Pancreas (tissue), 10 donors: Measurements from ENCODE around the gene IQGAP2. TPM values are rescaled to one million over a fixed set of nuclear protein-coding genes. Genes with fewer than 3 reads are reported as not detected.

ENCODE experiments used
- ATAC-seq, 4 donors: fragments of 200-7000 bp; cut with Tn5 transposase; one replicate each; pipeline versions ENCODE4 v1.8.0 to v1.9.1; 2020; ENCODE audit warnings: mild to moderate bottlenecking in 4 of 4, moderate library complexity in 4 of 4
- DNase-seq, 6 donors: peaks; one replicate each; pipeline ENCODE4 v3.0.0-alpha.2; 2020
- FAIRE-seq: peaks from 2 replicates; lab custom pipeline; 2012; peaks lifted over from hg19 to GRCh38; lab: Jason Lieb, UNC
- H3K27ac ChIP-seq, 4 donors: fragments of 200-600 bp; sonication (generic); 1 replicate in 3 of 4; 2 replicates in 1 of 4; pipeline versions ENCODE4 v1.5.0 to v1.8.0; 2020
- H3K27me3 ChIP-seq, 4 donors: fragments of 200-600 bp; one replicate each; pipeline ENCODE4 v1.8.0; 2021
- H3K36me3 ChIP-seq, 3 donors: fragments of 200-600 bp; sonication (generic) in 1 of 3; one replicate each; pipeline versions ENCODE4 v1.5.0 to v1.8.0; 2020 to 2021
- H3K4me1 ChIP-seq, 3 donors: fragments of 200-600 bp; one replicate each; pipeline ENCODE4 v1.8.0; 2021
- H3K4me3 ChIP-seq, 4 donors: fragments of 200-600 bp; sonication (generic) in 2 of 4; one replicate each; pipeline versions ENCODE4 v1.5.0 to v1.8.0; 2020 to 2021
- H3K9me3 ChIP-seq, 4 donors: fragments of 200-600 bp; one replicate each; pipeline ENCODE4 v1.8.0; 2021
- CTCF ChIP-seq, 4 donors: fragments of 200-600 bp; sonication (generic) in 3 of 4; IDR thresholded peaks; one replicate each; pipeline versions ENCODE4 v1.5.0 to v1.8.0; 2021; ENCODE audit warnings: antibody characterized with exemption in 4 of 4
- WGBS, 2 donors: extraction: QIAGEN DNeasy Blood & Tissue Kit; methylation state at CpG; one replicate each; pipeline ENCODE4 v1.1.7; 2013; 5-methylcytosine and 5-hydroxymethylcytosine counted together
- intact Hi-C, 3 donors: fragments of 100-400 bp; cut with DNase I; formaldehyde crosslinking; loops; one replicate each; pipeline versions ENCODE4 v1.11.1 to v1.14.2; 2022
- polyA plus RNA-seq, 2 donors: library from polyadenylated mRNA; stranded (reverse); fragments of 200-250 nt; gene quantifications; one replicate each; pipeline ENCODE4 v1.2.3, GENCODE V29; 2013
- total RNA-seq, 6 donors: library from RNA; stranded (reverse); fragmentation: NEBNext Ultra II Directional in 4 of 6; extraction: Animal tissue kit (Norgen Biotek cat#: 25700) in 4 of 6; gene quantifications; one replicate each; pipeline versions ENCODE4 v1.2.1 to v1.2.4, GENCODE V29; 2021 to 2023
- donor health status: healthy with polysubstance abuse.
- donor health status: DM: no; HTN: no; CAD: no; lungs with moderate emphysema.
- donor health status: DM: no; HTN: no; CAD: no.
- donor health status: control.
- donor health status: control.
- donor health status: Bipolar disorder and iron deficiency.
- donor health status: DM: yes; HTN: yes; CAD: no.
- donor health status: DM: no; HTN: no; CAD: no.
- donor health status: DM: no; HTN: no; CAD: no.
- donor health status: DM: yes; HTN: yes; CAD: no.

IQGAP2 gene
- total and polyA plus RNA-seq, 8 donors = 14.4 to 54.0 (median 35.2) TPM

- ATAC-seq = no peak
- no peak for FAIRE-seq
These were observed 121.2 kb downstream of the IQGAP2 start for GRCh38 chr5:76524101-76524835.

GRCh38 chr5:76524868-76525267 is 121.8 kb downstream of the IQGAP2 start:
- TF ChIP-seq CTCF (IDR thresholded peaks at IDR 0.05) = no peak

More at GRCh38 chr5:76524101-76524835, 121.2 kb downstream of the IQGAP2 start:
- Histone ChIP-seq H3K4me1 (peaks cover 3 to 21% (median 4%) of the 10 kb centered on the region in 3 donors), H3K27ac (no peak overlapping the region), H3K9me3 (no peaks in the 10 kb centered on the region), H3K4me3 (no peak overlapping the region), H3K36me3 (no peaks in the 10 kb centered on the region), H3K27me3 (no peaks in the 10 kb centered on the region)
- DNase-seq = no peak
- 79 to 94% methylated on average over 3 of the region's 3 CpGs for WGBS, 2 donors
- TF ChIP-seq CTCF (IDR thresholded peaks at IDR 0.05) = no peak
- intact Hi-C loops = no loop called here

GRCh38 chr5:76525956-76526355 is 122.9 kb downstream of the IQGAP2 start:
- H3K9me3 ChIP-seq = no peaks in the 10 kb centered on the region
- no peak overlapping the region for H3K27ac ChIP-seq
- WGBS, 2 donors = 81 to 85% methylated on average over 2 of the region's 2 CpGs
- no peaks in the 10 kb centered on the region for H3K27me3 ChIP-seq
- FAIRE-seq (no peak), ATAC-seq (no peak), DNase-seq (no peak)
- no peak overlapping the region for H3K4me3 ChIP-seq
- no peak for TF ChIP-seq CTCF (IDR thresholded peaks at IDR 0.05)
- peaks cover 3 to 21% (median 4%) of the 10 kb centered on the region in 3 donors for H3K4me1 ChIP-seq
- H3K36me3 ChIP-seq = no peaks in the 10 kb centered on the region
- intact Hi-C loops = no loop called here

More at GRCh38 chr5:76524868-76525267, 121.8 kb downstream of the IQGAP2 start:
- Histone ChIP-seq H3K9me3 (no peaks in the 10 kb centered on the region), H3K4me3 (no peak overlapping the region), H3K27me3 (no peaks in the 10 kb centered on the region), H3K36me3 (no peaks in the 10 kb centered on the region), H3K4me1 (peaks cover 3 to 21% (median 4%) of the 10 kb centered on the region in 3 donors), H3K27ac (no peak overlapping the region)
- WGBS, 2 donors = 91 to 93% methylated on average over 2 of the region's 2 CpGs
- intact Hi-C loops = no loop called here
- FAIRE-seq = no peak
- ATAC-seq = no peak
- no peak for DNase-seq

- no peaks in the 10 kb centered on the region for H3K27me3 ChIP-seq
- intact Hi-C loops = no loop called here
- H3K9me3 ChIP-seq = no peaks in the 10 kb centered on the region
- no peak for FAIRE-seq
- no peak overlapping the region for H3K27ac ChIP-seq
- no peak for TF ChIP-seq CTCF (IDR thresholded peaks at IDR 0.05)
- no peak overlapping the region for H3K4me3 ChIP-seq
- no peak for ATAC-seq
- peaks cover 3 to 21% (median 4%) of the 10 kb centered on the region in 3 donors for H3K4me1 ChIP-seq
- DNase-seq = no peak
- H3K36me3 ChIP-seq = no peaks in the 10 kb centered on the region
- WGBS, 2 donors = 38 to 45% methylated on average over 2 of the region's 2 CpGs
These were observed 124.0 kb downstream of the IQGAP2 start for GRCh38 chr5:76526950-76527583.
